ENCODE results near the gene FOS. TPM values are rescaled to one million over a fixed set of nuclear protein-coding genes. Genes with fewer than 3 reads are reported as not detected.

The FOS gene
- total and polyA plus RNA-seq, 12 donors = 9.3 to 173 (median 53.2) TPM

DNA sequence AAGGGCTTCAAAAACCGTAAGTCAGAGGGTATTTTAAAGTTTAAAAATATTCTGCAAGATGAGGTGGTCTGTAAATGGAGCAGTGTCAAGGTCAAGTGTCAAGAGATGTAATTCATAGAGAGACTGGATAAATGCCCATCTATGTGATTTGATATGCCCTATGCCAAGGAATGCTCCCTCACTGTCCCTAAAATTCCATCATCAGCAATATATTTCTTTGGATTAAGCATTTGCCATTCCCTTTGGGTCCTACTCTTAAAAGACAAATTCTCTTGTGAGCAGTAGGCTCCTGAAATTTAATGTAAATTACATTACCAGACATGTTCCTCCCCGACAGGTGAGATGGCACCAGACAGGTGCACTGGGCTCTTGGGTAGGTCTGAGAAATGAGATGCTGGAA is 16.0 kb upstream of the FOS start:
- ATAC-seq (no peak), DNase-seq (no peak)
- H3K4me3 ChIP-seq = no peak overlapping the region
- intact Hi-C loops (cut with DNase I) = no loop called here
- no peaks in the 10 kb centered on the region for H3K9me3 ChIP-seq
- H3K36me3 ChIP-seq = no peaks in the 10 kb centered on the region
- peaks cover 2 to 39% (median 35%) of the 10 kb centered on the region in 9 donors for H3K4me1 ChIP-seq
- 94 to 95% methylated on average over 2 of the region's 2 CpGs for WGBS, 2 donors
- TF ChIP-seq, protein P1, sequence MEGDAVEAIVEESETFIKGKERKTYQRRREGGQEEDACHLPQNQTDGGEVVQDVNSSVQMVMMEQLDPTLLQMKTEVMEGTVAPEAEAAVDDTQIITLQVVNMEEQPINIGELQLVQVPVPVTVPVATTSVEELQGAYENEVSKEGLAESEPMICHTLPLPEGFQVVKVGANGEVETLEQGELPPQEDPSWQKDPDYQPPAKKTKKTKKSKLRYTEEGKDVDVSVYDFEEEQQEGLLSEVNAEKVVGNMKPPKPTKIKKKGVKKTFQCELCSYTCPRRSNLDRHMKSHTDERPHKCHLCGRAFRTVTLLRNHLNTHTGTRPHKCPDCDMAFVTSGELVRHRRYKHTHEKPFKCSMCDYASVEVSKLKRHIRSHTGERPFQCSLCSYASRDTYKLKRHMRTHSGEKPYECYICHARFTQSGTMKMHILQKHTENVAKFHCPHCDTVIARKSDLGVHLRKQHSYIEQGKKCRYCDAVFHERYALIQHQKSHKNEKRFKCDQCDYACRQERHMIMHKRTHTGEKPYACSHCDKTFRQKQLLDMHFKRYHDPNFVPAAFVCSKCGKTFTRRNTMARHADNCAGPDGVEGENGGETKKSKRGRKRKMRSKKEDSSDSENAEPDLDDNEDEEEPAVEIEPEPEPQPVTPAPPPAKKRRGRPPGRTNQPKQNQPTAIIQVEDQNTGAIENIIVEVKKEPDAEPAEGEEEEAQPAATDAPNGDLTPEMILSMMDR (IDR thresholded peaks at IDR 0.05) = no peak
- H3K27me3 ChIP-seq = no peaks in the 10 kb centered on the region
- no peak overlapping the region for H3K27ac ChIP-seq

DNA sequence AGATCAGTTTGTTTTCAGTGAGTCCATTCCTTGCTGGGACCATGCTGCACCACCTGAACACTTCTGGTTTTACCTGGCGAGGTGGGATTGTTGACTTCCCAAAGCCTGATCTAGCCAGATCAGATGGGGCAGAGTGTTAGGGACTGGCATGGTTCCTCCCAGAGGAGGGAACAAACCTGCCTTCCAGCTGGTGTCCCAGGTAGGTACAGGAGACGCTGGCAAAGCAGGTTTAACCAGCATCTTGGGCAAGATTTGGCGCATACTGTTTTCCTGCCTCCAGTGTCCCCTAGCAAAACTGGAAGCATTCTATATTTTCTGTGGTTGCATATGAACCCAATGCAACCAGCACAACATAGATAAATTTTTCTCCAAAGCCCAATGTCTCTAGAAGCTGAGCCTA is 14.6 kb upstream of the FOS start:
- DNase-seq (no peak), ATAC-seq (no peak)
- no peaks in the 10 kb centered on the region for H3K27me3 ChIP-seq
- H3K4me3 ChIP-seq = no peak overlapping the region
- intact Hi-C loops (cut with DNase I) = no loop called here
- 96 to 99% methylated on average over 3 of the region's 3 CpGs for WGBS, 2 donors
- TF ChIP-seq, protein P1 (IDR thresholded peaks at IDR 0.05) = no peak
- H3K27ac ChIP-seq = no peak overlapping the region
- H3K9me3 ChIP-seq = no peaks in the 10 kb centered on the region
- peaks cover 2 to 34% (median 29%) of the 10 kb centered on the region in 9 donors for H3K4me1 ChIP-seq
- H3K36me3 ChIP-seq = no peaks in the 10 kb centered on the region

DNA sequence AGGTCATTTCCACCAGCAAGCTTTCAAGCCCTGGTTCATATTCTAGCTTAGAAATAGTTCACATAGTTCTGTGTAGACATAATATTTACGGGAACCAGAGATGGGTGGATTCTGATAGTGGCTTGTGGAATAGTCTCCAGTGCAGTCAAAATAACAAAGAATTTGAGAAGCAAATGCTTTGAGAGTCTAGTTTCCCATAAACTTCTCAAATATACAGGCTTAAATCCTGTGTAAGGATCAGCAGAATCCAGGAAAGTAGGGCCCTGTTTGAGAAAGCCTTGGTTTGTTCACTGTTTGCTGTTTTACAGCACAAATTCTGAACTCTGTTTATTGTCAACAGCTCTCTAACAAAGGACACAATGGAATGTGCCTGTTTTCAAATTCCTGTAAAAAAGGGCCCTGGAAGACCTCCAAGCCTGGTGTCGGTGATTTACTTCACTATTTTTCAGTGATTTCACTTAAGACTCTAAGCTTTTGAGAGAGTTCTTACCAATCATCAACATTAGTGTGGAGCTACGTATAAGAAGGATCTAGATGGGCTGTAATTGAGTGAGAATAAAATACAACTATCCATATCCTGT is 11.4 kb upstream of the FOS start:
- WGBS, 2 donors = 41 to 47% methylated on average over 3 of the region's 3 CpGs
- Histone ChIP-seq H3K36me3 (no peaks in the 10 kb centered on the region), H3K27ac (peak overlapping the region; percentile 0 to 74 (median 62)), H3K9me3 (no peaks in the 10 kb centered on the region), H3K27me3 (no peaks in the 10 kb centered on the region), H3K4me3 (no peak overlapping the region), H3K4me1 (peaks cover 0 to 28% (median 16%) of the 10 kb centered on the region in 9 donors)
- intact Hi-C loops (cut with DNase I) = no loop called here
- no peak for DNase-seq
- ATAC-seq = peak in 5 of 8 donors; percentile 29 to 76 (median 57)
- TF ChIP-seq, protein P1 (IDR thresholded peaks at IDR 0.05) = no peak

DNA sequence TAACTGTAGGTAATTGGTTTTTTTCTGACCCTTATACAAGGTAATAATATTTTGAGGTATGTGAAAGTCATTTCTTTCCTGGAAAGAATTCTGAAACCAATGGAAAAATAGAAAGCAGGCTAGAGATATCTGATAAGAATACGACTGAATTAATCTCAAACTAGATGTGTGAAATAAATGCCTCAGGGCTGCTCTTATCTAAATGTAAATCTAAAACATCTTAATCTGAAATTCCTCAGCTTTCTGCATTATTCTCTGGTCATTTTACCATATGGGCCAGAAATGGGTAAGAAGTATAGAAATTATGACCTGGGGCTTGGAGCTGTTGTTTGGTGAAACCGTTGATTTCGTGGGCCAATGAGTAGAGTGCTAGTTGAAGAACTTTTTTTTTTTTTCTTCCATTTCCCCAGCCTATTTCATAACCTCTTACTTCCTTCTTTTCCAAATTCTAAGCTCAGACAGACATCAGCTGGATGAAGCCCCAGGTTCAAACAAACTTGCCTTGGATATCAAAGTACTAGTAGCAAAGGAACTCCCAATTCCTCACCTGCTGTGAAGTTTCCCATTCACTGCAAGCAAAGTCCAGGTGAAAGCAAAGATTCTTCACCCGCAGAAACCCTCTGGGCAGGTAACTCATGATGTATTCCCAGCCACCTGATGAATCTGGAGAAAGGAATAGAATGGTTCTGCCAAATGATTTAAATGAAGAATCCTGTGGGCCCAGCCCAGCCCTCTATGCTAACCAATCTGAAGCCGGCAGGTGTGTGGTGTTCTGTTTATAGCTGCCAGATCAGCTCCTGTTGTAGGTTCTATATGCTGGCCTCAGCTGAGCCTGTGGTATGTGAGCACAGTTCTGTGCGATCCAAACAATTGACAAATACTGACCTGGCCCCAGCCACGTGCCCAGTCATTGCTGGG is 9.7 kb upstream of the FOS start:
- H3K27me3 ChIP-seq = no peaks in the 10 kb centered on the region
- H3K4me1 ChIP-seq = peaks cover 0 to 42% (median 29%) of the 10 kb centered on the region in 9 donors
- TF ChIP-seq, protein P1 (IDR thresholded peaks at IDR 0.05) = no peak
- peak in 2 of 8 donors; percentile 15 to 24 for ATAC-seq
- H3K27ac ChIP-seq = peak overlapping the region in 1 of 10 donors; percentile 57
- intact Hi-C loops (cut with DNase I) = no loop called here
- no peak for DNase-seq
- H3K36me3 ChIP-seq = no peaks in the 10 kb centered on the region
- H3K4me3 ChIP-seq = no peak overlapping the region
- WGBS, 2 donors = 87 to 89% methylated on average over 7 of the region's 7 CpGs
- H3K9me3 ChIP-seq = no peaks in the 10 kb centered on the region

Data from heart right ventricle (tissue), 16 donors.